Liver (tissue), 3 donors: Measurements from ENCODE around the gene SLC6A5.

Experiments
- JUND ChIP-seq, 2 donors: IDR thresholded peaks; 2 replicates each; pipeline ENCODE4 v1.6.1; 2016; ENCODE audit warnings: antibody characterized with exemption in 2 of 2
- SP1 ChIP-seq: IDR thresholded peaks from 2 replicates; pipeline ENCODE4 v1.6.1; 2018; ENCODE audit warnings: antibody characterized with exemption, mild to moderate bottlenecking
- TAF1 ChIP-seq: conservative IDR thresholded peaks from 2 replicates; pipeline ENCODE4 v1.6.1; 2016; ENCODE audit warnings: antibody characterized with exemption, mild to moderate bottlenecking
- TF ChIP-seq, protein P1 (sequence below): fragments of 150-350 bp; IDR thresholded peaks from 2 replicates; pipeline ENCODE4 v1.5.1; 2017; ENCODE audit warnings: improper control_type of control experiment, low read depth, low read length; ENCODE audit not compliant: missing input control
- TF ChIP-seq, protein P2 (sequence below): IDR thresholded peaks from 2 replicates; pipeline ENCODE4 v1.6.1; 2016; ENCODE audit warnings: antibody characterized with exemption
- TF ChIP-seq, protein P3 (sequence below): IDR thresholded peaks from 2 replicates; pipeline ENCODE4 v1.6.1; 2016; ENCODE audit warnings: antibody characterized with exemption
- donor health status: healthy.
- donor health status: healthy.

DNA sequence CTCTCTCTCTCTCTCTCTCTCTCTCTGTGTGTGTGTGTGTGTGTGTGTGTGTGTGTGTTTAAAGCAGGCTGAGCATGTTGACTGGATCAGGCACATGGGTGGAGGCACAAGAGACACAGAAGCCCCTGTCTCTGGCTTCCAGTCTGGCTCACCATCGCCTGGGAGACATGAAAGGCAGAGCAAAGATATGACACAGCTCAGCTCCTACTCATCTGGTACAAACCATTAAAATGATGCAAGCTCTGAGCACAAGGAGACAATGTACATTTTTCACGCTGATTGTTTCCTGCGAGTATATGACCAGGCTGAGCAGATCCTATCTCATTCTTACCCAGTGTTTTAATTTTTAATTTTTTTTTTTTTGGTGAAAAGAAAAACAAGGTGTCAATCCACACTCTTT, 9.5 kb downstream of the SLC6A5 start:
- TF ChIP-seq, protein P1, sequence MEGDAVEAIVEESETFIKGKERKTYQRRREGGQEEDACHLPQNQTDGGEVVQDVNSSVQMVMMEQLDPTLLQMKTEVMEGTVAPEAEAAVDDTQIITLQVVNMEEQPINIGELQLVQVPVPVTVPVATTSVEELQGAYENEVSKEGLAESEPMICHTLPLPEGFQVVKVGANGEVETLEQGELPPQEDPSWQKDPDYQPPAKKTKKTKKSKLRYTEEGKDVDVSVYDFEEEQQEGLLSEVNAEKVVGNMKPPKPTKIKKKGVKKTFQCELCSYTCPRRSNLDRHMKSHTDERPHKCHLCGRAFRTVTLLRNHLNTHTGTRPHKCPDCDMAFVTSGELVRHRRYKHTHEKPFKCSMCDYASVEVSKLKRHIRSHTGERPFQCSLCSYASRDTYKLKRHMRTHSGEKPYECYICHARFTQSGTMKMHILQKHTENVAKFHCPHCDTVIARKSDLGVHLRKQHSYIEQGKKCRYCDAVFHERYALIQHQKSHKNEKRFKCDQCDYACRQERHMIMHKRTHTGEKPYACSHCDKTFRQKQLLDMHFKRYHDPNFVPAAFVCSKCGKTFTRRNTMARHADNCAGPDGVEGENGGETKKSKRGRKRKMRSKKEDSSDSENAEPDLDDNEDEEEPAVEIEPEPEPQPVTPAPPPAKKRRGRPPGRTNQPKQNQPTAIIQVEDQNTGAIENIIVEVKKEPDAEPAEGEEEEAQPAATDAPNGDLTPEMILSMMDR: no peak
- TF ChIP-seq TAF1 (no peak), JUND (IDR thresholded peaks at IDR 0.05) (no peak), SP1 (no peak)
- TF ChIP-seq, protein P2, sequence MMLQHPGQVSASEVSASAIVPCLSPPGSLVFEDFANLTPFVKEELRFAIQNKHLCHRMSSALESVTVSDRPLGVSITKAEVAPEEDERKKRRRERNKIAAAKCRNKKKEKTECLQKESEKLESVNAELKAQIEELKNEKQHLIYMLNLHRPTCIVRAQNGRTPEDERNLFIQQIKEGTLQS: no peak
- TF ChIP-seq, protein P3, sequence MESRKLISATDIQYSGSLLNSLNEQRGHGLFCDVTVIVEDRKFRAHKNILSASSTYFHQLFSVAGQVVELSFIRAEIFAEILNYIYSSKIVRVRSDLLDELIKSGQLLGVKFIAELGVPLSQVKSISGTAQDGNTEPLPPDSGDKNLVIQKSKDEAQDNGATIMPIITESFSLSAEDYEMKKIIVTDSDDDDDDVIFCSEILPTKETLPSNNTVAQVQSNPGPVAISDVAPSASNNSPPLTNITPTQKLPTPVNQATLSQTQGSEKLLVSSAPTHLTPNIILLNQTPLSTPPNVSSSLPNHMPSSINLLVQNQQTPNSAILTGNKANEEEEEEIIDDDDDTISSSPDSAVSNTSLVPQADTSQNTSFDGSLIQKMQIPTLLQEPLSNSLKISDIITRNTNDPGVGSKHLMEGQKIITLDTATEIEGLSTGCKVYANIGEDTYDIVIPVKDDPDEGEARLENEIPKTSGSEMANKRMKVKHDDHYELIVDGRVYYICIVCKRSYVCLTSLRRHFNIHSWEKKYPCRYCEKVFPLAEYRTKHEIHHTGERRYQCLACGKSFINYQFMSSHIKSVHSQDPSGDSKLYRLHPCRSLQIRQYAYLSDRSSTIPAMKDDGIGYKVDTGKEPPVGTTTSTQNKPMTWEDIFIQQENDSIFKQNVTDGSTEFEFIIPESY: no peak
